AG04450 (cell line): ENCODE data around the gene HOXA13. TPM values are rescaled to one million over a fixed set of nuclear protein-coding genes. Genes with fewer than 3 reads are reported as not detected.

Source experiments
- CTCF ChIA-PET: fragments of 300-600, 350-600 bp; formaldehyde crosslinking; extraction: SDS; loops from one replicate; lab custom pipeline; 2022; ENCODE audit warnings: antibody characterized with exemption, inconsistent platforms; lab: Charles Lee
- POLR2A ChIA-PET: fragments of 350-600 bp; formaldehyde crosslinking; extraction: SDS; loops from one replicate; lab custom pipeline; 2021; ENCODE audit warnings: antibody characterized with exemption, inconsistent platforms; lab: Yijun Ruan, JAX
- DNase-seq: peaks from one replicate; pipeline ENCODE4 v3.0.0-alpha.2; 2011; ENCODE audit warnings: low read depth, low spot score
- H3K27ac ChIP-seq: one replicate; pipeline ENCODE4 v1.5.1; 2012; ENCODE audit warnings: low read depth, low read length, control low read depth
- H3K27me3 ChIP-seq: one replicate; pipeline ENCODE4 v1.6.0; 2012; ENCODE audit warnings: low read length; ENCODE audit not compliant: control insufficient read depth, insufficient read depth
- H3K4me3 ChIP-seq: 2 replicates; pipeline ENCODE4 v1.5.1; 2011; ENCODE audit warnings: mild to moderate bottlenecking, low read depth, low read length, control low read depth
- H3K9me3 ChIP-seq: 2 replicates; pipeline ENCODE4 v1.5.1; 2012; ENCODE audit warnings: low read length; ENCODE audit not compliant: control insufficient read depth, insufficient read depth
- CTCF ChIP-seq: IDR thresholded peaks from 2 replicates; pipeline ENCODE4 v1.5.1; 2011; ENCODE audit warnings: low read depth, low read length, control low read depth, inconsistent platforms
- polyA plus RNA-seq: library from polyadenylated mRNA; depleted of rRNA; stranded (reverse); fragments of >200 nt; gene quantifications from 2 replicates; pipeline ENCODE4 v1.2.3, GENCODE V29; 2011

Gene HOXA13
- polyA plus RNA-seq, 1 experiment, result not detected

DNA sequence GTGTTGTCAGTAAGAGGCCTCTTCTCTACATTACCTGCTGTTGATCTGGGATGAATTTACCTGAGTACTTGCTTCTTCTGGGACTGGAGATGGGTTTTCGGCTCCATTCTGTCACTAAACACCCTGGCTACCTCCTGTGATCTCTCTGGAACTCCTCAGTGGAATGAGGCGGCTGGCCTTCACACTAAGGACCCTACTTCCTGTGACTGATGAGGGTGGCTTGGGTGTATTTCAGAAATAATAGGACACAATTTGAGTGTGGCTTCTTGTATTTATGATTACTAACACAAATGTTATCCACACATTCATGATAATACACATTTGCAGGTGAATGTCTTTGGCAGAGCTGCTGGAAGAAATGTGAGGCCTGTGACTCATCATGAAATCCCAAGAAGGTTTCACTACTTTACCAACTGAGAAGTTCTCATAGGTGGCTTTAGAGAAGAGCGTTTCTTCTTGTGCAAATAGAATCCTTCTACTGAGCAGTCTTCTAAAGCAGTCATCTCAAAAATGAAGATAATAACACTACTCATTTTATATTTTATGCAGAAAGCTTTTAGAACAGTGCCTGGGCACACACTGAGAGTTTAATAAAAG lies 21.4 kb upstream of the HOXA13 start:
- Histone ChIP-seq H3K27ac (no peak overlapping the region), H3K9me3 (no peaks in the 10 kb centered on the region; the same call in 1 of the 2 replicates), H3K4me3 (no peak overlapping the region), H3K27me3 (peaks cover 84% of the 10 kb centered on the region)
- ChIA-PET POLR2A (no interaction called here), CTCF (interaction anchor here (2.0 kb wide), 1 partner anchor 11 kb away, joined by 7 read pairs; no protein-coding TSS in a partner anchor)
- no peak for DNase-seq
- TF ChIP-seq CTCF, result no peak

- H3K27me3 ChIP-seq, result peaks cover 82% of the 10 kb centered on the region
Measured at GRCh38 chr7:27220440-27220955, 20.6 kb upstream of the HOXA13 start.

DNA sequence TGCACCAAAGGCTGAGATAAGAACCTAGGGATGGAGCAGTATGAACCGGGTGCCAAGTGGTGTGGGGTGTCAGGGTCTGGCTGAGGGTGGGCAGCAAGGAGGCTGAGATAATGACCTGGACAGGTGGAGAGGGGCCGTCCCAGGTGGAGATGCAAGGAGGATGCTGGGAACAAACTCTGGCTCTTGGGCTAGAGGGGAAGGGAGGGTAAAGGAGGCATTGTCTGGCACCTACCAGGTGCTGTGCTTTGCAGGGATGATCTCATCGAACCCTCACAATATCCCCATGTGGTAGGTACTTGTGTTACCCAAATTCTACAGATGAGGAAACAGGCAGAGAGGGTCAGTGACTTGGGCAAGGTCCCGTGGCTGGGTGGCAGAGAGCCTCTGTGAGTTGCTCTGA lies 19.9 kb upstream of the HOXA13 start:
- no peak for TF ChIP-seq CTCF
- ChIA-PET POLR2A (no interaction called here), CTCF (interaction anchor here (2.0 kb wide), 1 partner anchor 10 kb away, joined by 7 read pairs; no protein-coding TSS in a partner anchor)
- H3K4me3 ChIP-seq, result no peak overlapping the region
- H3K27ac ChIP-seq, result no peak overlapping the region
- peaks cover 81% of the 10 kb centered on the region for H3K27me3 ChIP-seq
- DNase-seq, result no peak
- H3K9me3 ChIP-seq, result no peaks in the 10 kb centered on the region

More at GRCh38 chr7:27220440-27220955, 20.6 kb upstream of the HOXA13 start:
- ChIA-PET POLR2A (no interaction called here), CTCF (interaction anchor here (2.0 kb wide), 1 partner anchor 10 kb away, joined by 7 read pairs; no protein-coding TSS in a partner anchor)
- H3K4me3 ChIP-seq, result no peak overlapping the region
- DNase-seq, result no peak
- H3K27ac ChIP-seq, result no peak overlapping the region
- H3K9me3 ChIP-seq, result no peaks in the 10 kb centered on the region; the same call in 1 of the 2 replicates
- TF ChIP-seq CTCF, result no peak

DNA sequence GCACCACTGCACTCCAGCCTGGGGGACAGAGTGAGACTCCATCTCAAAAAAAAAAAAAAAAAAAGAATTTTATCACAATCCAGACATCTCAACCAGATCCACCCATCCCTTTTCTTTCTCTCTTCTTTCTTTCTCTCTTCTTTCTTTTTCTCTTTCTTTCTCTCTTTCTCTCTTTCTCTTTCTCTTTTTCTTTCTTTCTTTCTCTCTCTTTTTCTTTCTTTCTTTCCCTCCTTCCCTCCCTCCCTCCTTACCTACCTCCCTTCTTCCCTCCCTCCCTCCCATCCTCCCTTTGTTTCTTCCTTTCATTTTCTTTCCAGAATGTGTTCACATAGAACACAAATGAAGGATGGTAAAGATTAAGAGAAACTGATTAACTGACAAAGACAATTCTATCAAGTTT lies 18.1 kb upstream of the HOXA13 start:
- Histone ChIP-seq H3K9me3 (peaks cover 9% of the 10 kb centered on the region; the same call in 1 of the 2 replicates), H3K4me3 (no peak overlapping the region), H3K27ac (no peak overlapping the region), H3K27me3 (peaks cover 84% of the 10 kb centered on the region)
- TF ChIP-seq CTCF, result no peak
- POLR2A ChIA-PET, result no interaction called here
- DNase-seq, result no peak
- CTCF ChIA-PET, result interaction anchor here (0.7 kb wide), 1 partner anchor 169 kb away, joined by 4 read pairs; no protein-coding TSS in a partner anchor

DNA sequence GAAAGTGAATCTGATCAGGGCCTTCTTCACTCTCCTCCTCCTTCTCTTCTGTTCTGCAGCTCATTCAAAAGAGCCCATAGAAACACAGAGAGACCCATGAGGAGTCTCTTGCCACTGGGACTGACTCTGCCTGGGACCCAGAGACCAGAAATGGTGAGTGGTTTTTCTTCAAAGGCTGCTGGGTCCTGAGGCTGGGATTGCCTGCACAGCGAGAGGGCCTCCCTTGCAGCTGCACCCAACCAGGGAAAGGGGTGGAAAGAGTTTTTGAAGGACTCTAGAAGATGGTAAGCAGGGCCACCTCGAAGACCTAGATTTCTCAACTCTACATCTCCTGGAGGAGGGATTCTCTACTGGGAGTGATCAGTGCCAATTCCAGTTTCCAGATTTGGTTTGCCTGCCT lies 15.5 kb upstream of the HOXA13 start:
- Histone ChIP-seq H3K9me3 (peaks cover 9% of the 10 kb centered on the region; the same call in 1 of the 2 replicates), H3K4me3 (no peak overlapping the region), H3K27me3 (peaks cover 86% of the 10 kb centered on the region), H3K27ac (no peak overlapping the region)
- ChIA-PET CTCF (interaction anchor here (1.7 kb wide), 1 partner anchor 19 kb away, joined by 3 read pairs; no protein-coding TSS in a partner anchor), POLR2A (no interaction called here)
- DNase-seq, result no peak
- no peak for TF ChIP-seq CTCF
